Stimulated activated CD4-positive, alpha-beta T cell treated with anti-CD3 and anti-CD28 coated beads, Interleukin-2, amount 100 ng/mL, for 4 hours (primary cell): ENCODE results near the gene ZNF415.
"Not testable (repeated sequence)": the region's sequence is repeated elsewhere in the genome, so short reads cannot be mapped to it uniquely, and the experiment has no call there.

Experiments
- DNase-seq: peaks from one replicate; pipeline ENCODE4 v3.0.0-alpha.2; 2020; ENCODE audit warnings: low read depth

ZNF415 gene

DNA sequence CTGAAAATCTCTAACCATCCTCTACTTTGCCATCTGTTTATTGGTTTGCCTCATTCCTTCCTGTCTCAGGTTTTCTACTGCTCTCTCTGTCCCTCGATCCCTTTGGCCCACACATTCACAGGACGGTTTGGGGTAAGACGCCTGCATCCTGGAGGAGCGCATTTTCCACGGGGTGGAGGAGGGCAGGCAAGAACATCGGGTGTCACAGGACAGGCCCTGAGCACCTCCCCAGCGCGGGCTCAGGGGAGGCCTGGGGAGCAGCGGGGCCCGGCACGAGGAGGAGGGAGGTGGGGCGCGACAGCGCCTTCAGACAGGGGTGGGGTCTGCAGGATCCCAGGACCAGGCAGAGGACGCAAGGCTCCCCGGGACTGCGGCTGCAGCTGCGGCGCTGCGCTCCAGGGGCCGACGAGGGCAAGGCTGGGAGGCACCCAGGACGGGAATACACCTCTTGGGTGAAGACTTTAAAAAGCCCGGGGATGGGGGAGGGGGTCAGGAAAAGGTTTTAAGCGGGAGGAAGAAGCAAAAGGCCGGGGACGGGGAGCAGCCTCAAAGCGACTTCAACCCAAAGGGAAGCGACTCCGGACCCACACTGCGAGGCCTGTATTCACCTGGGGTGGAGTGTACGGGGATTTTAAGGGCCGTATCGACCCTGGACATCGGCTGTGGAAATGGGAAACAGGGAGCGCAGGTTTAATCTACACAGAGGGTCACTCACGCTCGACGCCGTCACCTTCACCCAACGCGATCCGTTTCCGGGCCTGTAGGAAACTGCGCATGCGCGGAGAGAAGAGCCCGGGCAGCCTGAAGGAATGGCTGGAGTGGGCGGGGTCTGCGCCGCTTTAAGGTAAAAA is at the start of gene ZNF415:
TSS of gene ZNF415 (minus strand) at position 770 of the 851 bp plus-strand sequence. CDS start 10,234 bp downstream, outside the sequence.
- peak; percentile 11 for DNase-seq

DNA sequence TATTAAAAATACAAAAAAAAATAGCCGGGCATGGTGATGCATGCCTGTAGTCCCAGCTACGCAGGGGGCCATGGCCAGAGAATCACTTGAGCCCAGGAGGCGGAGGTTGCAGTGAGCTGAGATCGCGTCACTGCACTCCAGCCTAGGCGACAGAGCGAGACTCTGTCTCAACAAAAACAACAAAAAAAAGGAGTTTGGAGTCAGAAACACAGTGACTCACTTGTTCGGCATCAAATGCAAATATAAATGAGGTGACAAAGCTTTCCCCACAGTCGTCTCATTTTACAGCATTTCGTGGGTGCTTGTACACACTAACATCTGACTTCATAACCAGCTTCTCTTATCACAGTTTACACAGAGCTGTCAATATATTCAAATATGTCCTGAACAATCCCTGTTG is 49.5 kb upstream of the ZNF415 start:
- no peak for DNase-seq

DNA sequence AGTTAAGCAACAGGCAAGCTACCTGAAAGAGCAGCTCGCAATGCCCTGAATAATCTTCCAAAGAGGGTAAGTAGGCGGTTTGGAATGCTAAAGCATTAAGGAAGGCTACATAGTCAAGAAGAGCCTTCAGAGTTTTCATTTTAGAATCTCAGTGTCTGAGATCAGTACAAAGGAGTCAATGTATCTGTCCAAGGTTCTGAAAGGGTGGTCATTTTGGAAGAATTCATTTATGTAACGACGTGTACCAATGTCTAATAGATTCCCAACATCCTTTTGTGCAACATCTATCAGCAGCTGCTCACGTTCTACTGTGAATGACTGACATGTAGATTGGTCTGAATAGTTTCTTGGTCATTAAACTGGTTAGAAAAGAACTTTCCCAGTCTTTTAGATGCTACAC is 45.3 kb upstream of the ZNF415 start:
- no peak for DNase-seq

DNA sequence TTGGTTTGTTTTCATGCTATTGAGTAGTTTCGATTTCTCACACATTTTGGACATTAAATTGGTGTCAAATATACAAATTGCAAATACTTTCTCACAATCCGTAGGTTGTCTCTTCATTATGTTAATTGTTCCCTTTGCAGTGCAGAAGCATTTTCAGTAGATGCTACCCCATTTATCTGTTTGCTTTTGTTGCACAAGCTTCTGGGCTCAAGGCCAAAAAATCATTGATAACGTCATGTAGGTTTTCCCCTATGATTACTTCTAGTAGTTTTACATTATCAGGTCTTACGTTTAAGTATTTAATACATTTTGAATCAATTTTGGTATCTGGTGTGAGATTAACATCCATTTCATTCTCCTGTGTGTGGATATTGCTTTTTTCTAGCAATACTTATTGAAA is 40.2 kb upstream of the ZNF415 start:
- DNase-seq = no peak

GRCh38 chr19:53165691-53166091 is 33.0 kb upstream of the ZNF415 start:
- DNase-seq = no peak

DNA sequence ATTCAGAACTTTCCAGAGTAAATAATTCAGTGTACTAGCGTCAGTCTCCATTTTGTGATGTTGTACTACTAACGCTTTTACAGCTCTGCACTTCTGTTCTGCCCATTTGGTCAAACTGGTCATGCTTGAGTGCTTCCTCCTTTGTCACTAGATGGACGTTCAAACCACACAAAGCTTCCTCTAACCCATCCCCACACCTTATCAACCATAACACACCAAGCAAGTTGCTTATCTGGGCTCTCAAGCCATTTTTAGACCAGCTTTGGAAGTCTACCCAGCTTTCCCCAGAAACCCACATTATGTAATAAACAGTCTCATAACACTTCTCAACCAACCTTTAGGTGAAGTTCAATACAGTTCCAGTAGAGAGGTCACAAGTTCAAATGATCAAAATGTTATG is 28.4 kb upstream of the ZNF415 start:
- no peak for DNase-seq

- no peak for DNase-seq
Measured at GRCh38 chr19:53160350-53160749, 27.6 kb upstream of the ZNF415 start.

GRCh38 chr19:53158119-53158656 is 25.5 kb upstream of the ZNF415 start:
- peak; percentile 1 for DNase-seq

- no peak for DNase-seq
Measured at GRCh38 chr19:53157626-53158025, 24.9 kb upstream of the ZNF415 start.

DNA sequence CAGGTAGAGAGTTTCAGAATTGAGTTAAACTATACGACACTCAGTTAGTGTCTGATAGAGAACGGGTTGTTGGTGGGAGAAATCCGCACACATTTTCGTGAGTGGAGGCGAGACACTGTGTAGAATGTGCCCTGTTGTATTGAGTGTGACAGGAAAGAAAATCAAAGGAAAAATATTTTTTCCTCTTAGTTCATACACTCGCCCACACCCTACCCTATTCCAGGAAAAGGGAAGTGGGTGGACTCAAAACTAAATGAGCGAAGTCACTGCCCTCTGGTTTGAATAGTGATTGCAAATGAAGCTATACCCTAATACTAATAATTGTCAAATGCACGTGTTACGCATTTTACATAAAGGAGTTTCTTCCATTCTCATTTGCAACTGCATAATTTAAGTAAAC is 24.1 kb upstream of the ZNF415 start:
- no peak for DNase-seq

DNA sequence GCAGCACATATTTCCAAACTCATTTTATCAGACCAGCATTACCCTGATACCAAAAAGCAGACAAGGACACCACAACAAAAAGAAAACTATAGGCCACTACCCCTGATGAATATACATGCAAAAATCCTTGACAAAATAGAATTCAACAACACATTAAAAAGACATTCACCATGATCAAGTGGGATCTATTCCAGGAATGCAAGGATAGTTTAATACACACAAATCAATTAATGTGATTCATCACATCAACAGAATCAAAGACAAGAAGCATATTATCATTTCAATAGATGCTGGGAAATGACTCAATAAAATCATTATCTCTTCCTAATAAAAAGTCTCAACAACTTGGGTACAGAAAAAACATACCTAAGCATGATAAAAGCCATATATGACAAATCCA is 14.9 kb upstream of the ZNF415 start:
- DNase-seq = no peak

DNA sequence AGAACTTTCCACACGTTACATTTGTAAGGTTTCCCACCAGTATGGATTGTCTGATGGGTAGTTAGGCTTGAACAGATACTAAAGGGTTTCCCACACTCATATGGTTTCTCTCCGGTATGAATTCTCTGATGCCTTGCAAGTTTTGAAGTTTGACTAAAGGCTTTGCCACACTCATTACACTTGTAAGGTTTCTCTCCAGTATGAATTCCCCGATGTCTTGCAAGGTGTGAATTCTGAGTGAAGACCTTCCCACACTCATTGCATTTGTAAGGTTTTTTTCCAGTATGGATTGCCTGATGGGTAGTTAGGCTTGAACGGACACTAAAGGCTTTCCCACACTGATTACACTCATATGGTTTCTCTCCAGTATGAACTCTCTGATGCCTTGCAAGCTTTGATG is 7.6 kb upstream of the ZNF415 start:
- no peak for DNase-seq

- no peak for DNase-seq
Measured at GRCh38 chr19:53136432-53136831, 3.7 kb upstream of the ZNF415 start.

GRCh38 chr19:53131727-53132126 is 983 bp downstream of the ZNF415 start:
- DNase-seq = no peak

GRCh38 chr19:53131085-53131590 is 1.6 kb downstream of the ZNF415 start:
- DNase-seq = no peak

GRCh38 chr19:53130506-53130905 is 2.2 kb downstream of the ZNF415 start:
- DNase-seq = no peak

DNA sequence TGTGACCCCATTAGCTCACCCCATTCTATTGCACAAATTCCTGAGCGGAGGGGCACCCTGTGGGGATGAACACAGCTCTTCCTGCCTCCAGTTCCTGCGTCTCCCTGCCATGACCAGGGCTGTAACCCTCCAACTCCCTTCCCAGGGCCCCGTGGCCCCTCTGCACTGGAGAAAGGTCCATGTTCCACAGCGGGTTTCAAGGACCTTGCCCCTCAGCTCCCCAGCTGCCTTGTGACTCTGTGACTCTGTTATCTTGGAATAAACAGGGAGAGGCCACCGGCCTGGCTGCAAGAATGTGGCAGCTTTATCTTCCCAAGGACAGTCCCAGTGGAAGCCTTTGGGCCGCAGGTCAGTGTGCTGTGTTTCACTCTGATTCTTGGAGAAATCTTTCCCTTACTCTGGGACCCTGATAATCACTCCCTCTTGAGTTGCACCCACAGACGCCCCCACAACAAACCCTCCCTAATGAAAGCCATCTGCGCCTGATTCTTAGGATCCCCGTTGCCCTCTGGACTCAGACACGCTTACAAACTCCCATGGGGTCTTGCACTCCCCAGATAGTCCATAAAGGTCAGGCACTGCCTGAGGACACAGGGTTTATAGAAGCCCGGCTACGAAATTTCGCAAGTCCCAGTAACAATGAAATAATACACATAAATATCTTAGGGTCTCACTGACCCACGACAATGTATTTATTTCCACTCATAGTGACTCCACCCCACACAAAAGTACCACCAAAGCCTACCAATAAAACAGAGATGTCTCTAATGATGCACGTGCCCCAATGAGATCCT is 5.8 kb downstream of the ZNF415 start:
- DNase-seq = not testable (repeated sequence)

GRCh38 chr19:53123400-53123799 is 9.3 kb downstream of the ZNF415 start:
- DNase-seq = no peak

DNA sequence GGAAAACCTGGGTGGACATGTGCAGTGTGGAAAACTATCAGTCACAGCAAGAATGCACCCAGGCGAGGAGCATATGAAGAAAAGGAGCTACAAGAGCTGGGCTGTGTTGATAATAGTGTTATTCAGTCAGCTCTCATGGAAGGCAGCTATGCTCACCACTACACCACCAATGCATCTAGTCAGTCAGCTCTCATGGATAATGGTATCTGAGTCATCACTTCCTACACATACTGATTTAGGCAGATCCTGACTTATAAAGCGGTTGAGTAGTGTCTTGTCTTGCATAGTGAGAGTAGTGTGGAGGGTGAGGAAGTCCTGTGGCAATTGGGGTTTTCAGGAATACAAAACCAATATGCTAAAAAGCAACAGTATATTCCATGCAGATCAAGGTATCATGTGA is 20.4 kb downstream of the ZNF415 start:
- DNase-seq = no peak

- no peak for DNase-seq
Measured at GRCh38 chr19:53109527-53109926, 23.2 kb downstream of the ZNF415 start.

GRCh38 chr19:53103234-53104203 is 29.2 kb downstream of the ZNF415 start, which contains the start of gene ZNF160:
Gene ZNF160 (minus strand): TSS chr19:53103422. CDS start chr19:53086276, 17,146 bp downstream.
- peak; percentile 97 for DNase-seq
